Heart right ventricle (tissue), 16 donors: Measurements from ENCODE around the gene NR1H4. TPM values are rescaled to one million over a fixed set of nuclear protein-coding genes. Genes with fewer than 3 reads are reported as not detected.

Source experiments
- ATAC-seq, 8 donors: fragments of 200-7000 bp; cut with Tn5 transposase; one replicate each; pipeline ENCODE4 v1.9.1; 2020; ENCODE audit warnings: mild to moderate bottlenecking in 8 of 8, moderate library complexity in 8 of 8, moderate number of reproducible peaks in 1 of 8
- DNase-seq, 2 donors: peaks; one replicate each; pipeline ENCODE4 v3.0.0-alpha.2; 2020
- H3K27ac ChIP-seq, 10 donors: fragments of 200-600 bp; sonication (generic) in 2 of 10; one replicate each; pipeline versions ENCODE4 v1.5.0 to v1.8.0; 2020 to 2022; ENCODE audit warnings: mild to moderate bottlenecking in 3 of 10
- H3K27me3 ChIP-seq, 7 donors: fragments of 200-600 bp; one replicate each; pipeline ENCODE4 v1.8.0; 2021 to 2022; ENCODE audit warnings: mild to moderate bottlenecking in 2 of 7
- H3K36me3 ChIP-seq, 9 donors: fragments of 200-600 bp; sonication (generic) in 1 of 9; one replicate each; pipeline versions ENCODE4 v1.5.0 to v1.8.0; 2020 to 2022; ENCODE audit warnings: mild to moderate bottlenecking in 2 of 9
- H3K4me1 ChIP-seq, 9 donors: fragments of 200-600 bp; sonication (generic) in 1 of 9; one replicate each; pipeline versions ENCODE4 v1.5.0 to v1.8.0; 2020 to 2022; ENCODE audit warnings: mild to moderate bottlenecking in 4 of 9
- H3K4me3 ChIP-seq, 10 donors: fragments of 200-600 bp; sonication (generic) in 2 of 10; one replicate each; pipeline versions ENCODE4 v1.5.0 to v1.8.0; 2020 to 2022; ENCODE audit warnings: mild to moderate bottlenecking in 7 of 10, moderate library complexity in 2 of 10
- H3K9me3 ChIP-seq, 11 donors: fragments of 200-600 bp in 10 of 11; sonication (generic) in 2 of 11; one replicate each; pipeline versions ENCODE4 v1.5.0 to v1.8.0; 2013 to 2022; ENCODE audit warnings: mild to moderate bottlenecking in 2 of 11, control low read depth in 1 of 11, moderate library complexity in 1 of 11
- CTCF ChIP-seq, 9 donors: fragments of 200-600 bp; sonication (generic) in 2 of 9; IDR thresholded peaks; one replicate each; pipeline versions ENCODE4 v1.5.0 to v1.8.0; 2021 to 2022; ENCODE audit warnings: antibody characterized with exemption in 9 of 9, mild to moderate bottlenecking in 5 of 9, moderate library complexity in 1 of 9
- WGBS, 2 donors: extraction: QIAGEN DNeasy Blood & Tissue Kit; methylation state at CpG; one replicate each; pipeline ENCODE4 v1.1.7; 2013; ENCODE audit warnings: inconsistent platforms in 1 of 2; 5-methylcytosine and 5-hydroxymethylcytosine counted together
- intact Hi-C, 10 donors: fragments of 100-400 bp; cut with DNase I; formaldehyde crosslinking; loops; one replicate each; pipeline versions ENCODE4 v1.11.1 to v1.14.2; 2022
- polyA plus RNA-seq, 2 donors: library from polyadenylated mRNA; stranded (reverse); fragments of 200-250 nt; gene quantifications; one replicate each; pipeline ENCODE4 v1.2.3, GENCODE V29; 2013
- total RNA-seq, 10 donors: library from RNA; stranded (reverse); fragmentation: NEBNext Ultra II Directional in 3 of 10; extraction: Animal tissue kit (Norgen Biotek cat#: 25700) in 3 of 10; gene quantifications; one replicate each; pipeline versions ENCODE4 v1.2.1 to v1.2.4, GENCODE V29; 2021 to 2023
- donor health status: Arrhythmogenic right ventricular cardiomyopathy.
- donor health status: ischemic (EF 13 %, LVEDD 7.1; RV severe dilation, severe dysfunction).
- donor health status: healthy with polysubstance abuse.
- donor health status: DM: no; HTN: yes; CAD: no.
- donor health status: DM: no; HTN: no; CAD: no.
- donor health status: ischemic (EF 25% LVEDD 6.9; RV normal size, moderate dysfunction).
- donor health status: ischemic (EF 25% LVEDD 5.7; RV mildly dilated, moderate dysfunction).
- donor health status: healthy.
- donor health status: DM: yes; HTN: yes; CAD: no.
- donor health status: Ischemic cardiomyopathy.
- donor health status: ischemic (EF 35%, LVEDD 5.7; RV mildly dilated, moderate dysfunction).
- donor health status: nonischemic (EF 11% LVEDD 7.7; RV severe dilation, severe dysfunction).
- donor health status: DM: yes; HTN: yes; CAD: no.
- donor health status: PGD.
- donor health status: ischemic (EF 29% LVEDD 5.4; RV normal size, mild dysfunction).
- donor health status: nonischemic (EF 23%, LVEDD 6.1; RV moderate dilation, normal function).

Gene NR1H4
- total and polyA plus RNA-seq, 12 donors, result 0.15 TPM; not detected in 11

- Histone ChIP-seq H3K4me1 (no peaks in the 10 kb centered on the region), H3K27me3 (peaks cover 0 to 4% (median 0%) of the 10 kb centered on the region in 7 donors), H3K27ac (no peak overlapping the region), H3K9me3 (no peaks in the 10 kb centered on the region), H3K4me3 (no peak overlapping the region), H3K36me3 (no peaks in the 10 kb centered on the region)
- no peak for TF ChIP-seq CTCF (IDR thresholded peaks at IDR 0.05)
- no peak for ATAC-seq
- intact Hi-C loops, result no loop called here
- DNase-seq, result no peak
- WGBS, 2 donors, result 89 to 94% methylated on average over 1 of the region's 1 CpG
Observed at GRCh38 chr12:100464529-100464928, 9.1 kb upstream of the NR1H4 start.

GRCh38 chr12:100468126-100468525, 5.5 kb upstream of the NR1H4 start:
- no peak for ATAC-seq
- Histone ChIP-seq H3K27ac (no peak overlapping the region), H3K9me3 (no peaks in the 10 kb centered on the region), H3K4me3 (no peak overlapping the region), H3K36me3 (no peaks in the 10 kb centered on the region), H3K4me1 (no peaks in the 10 kb centered on the region), H3K27me3 (peaks cover 0 to 3% (median 0%) of the 10 kb centered on the region in 7 donors)
- no peak for TF ChIP-seq CTCF (IDR thresholded peaks at IDR 0.05)
- DNase-seq, result no peak
- intact Hi-C loops, result no loop called here

- no peak for DNase-seq
- intact Hi-C loops, result no loop called here
- TF ChIP-seq CTCF (IDR thresholded peaks at IDR 0.05), result no peak
- Histone ChIP-seq H3K4me3 (no peak overlapping the region), H3K9me3 (no peaks in the 10 kb centered on the region), H3K4me1 (no peaks in the 10 kb centered on the region), H3K36me3 (no peaks in the 10 kb centered on the region), H3K27me3 (peaks cover 0 to 5% (median 0%) of the 10 kb centered on the region in 7 donors), H3K27ac (no peak overlapping the region)
- WGBS, 2 donors, result 63 to 89% methylated on average over 2 of the region's 2 CpGs
- no peak for ATAC-seq
Observed at GRCh38 chr12:100472325-100472724, 1.3 kb upstream of the NR1H4 start.

- Histone ChIP-seq H3K27ac (no peak overlapping the region), H3K27me3 (peaks cover 0 to 5% (median 0%) of the 10 kb centered on the region in 7 donors), H3K36me3 (no peaks in the 10 kb centered on the region), H3K9me3 (no peaks in the 10 kb centered on the region), H3K4me3 (no peak overlapping the region), H3K4me1 (no peaks in the 10 kb centered on the region)
- ATAC-seq (no peak), DNase-seq (no peak)
- WGBS, 2 donors, result 37 to 47% methylated on average over 3 of the region's 3 CpGs
- intact Hi-C loops, result no loop called here
- TF ChIP-seq CTCF (IDR thresholded peaks at IDR 0.05), result no peak
Observed at GRCh38 chr12:100473050-100473715, 483 bp upstream of the NR1H4 start.
